H9 (cell line): Measurements from ENCODE around the gene SYK. TPM values are rescaled to one million over a fixed set of nuclear protein-coding genes. Genes with fewer than 3 reads are reported as not detected.

Source experiments
- DNase-seq: peaks from one replicate; pipeline ENCODE4 v3.0.0-alpha.2; 2017
- H2AFZ ChIP-seq: one replicate; pipeline ENCODE4 v1.6.1; 2013; ENCODE audit warnings: mild to moderate bottlenecking, low read length, control low read depth, moderate library complexity
- H2AK5ac ChIP-seq: 2 replicates; pipeline ENCODE4 v1.6.1; 2013; ENCODE audit warnings: low read length, control low read depth, mixed read lengths; ENCODE audit not compliant: insufficient read length
- H2BK120ac ChIP-seq: one replicate; pipeline ENCODE4 v1.6.1; 2013; ENCODE audit warnings: low read depth, mild to moderate bottlenecking, low read length, control low read depth, inconsistent platforms; ENCODE audit not compliant: poor library complexity, severe bottlenecking
- H2BK12ac ChIP-seq: 2 replicates; pipeline ENCODE4 v1.6.1; 2013; ENCODE audit warnings: low read length, control low read depth, mixed read lengths, low read depth; ENCODE audit not compliant: insufficient read length
- H2BK15ac ChIP-seq: 2 replicates; pipeline ENCODE4 v1.6.1; 2013; ENCODE audit warnings: low read depth, low read length, control low read depth
- H2BK20ac ChIP-seq: one replicate; pipeline ENCODE4 v1.6.1; 2013; ENCODE audit warnings: low read depth, mild to moderate bottlenecking, low read length, control low read depth, inconsistent platforms; ENCODE audit not compliant: poor library complexity, severe bottlenecking
- H2BK5ac ChIP-seq: 2 replicates; pipeline ENCODE4 v1.6.1; 2013; ENCODE audit warnings: low read length, control low read depth, mixed read lengths; ENCODE audit not compliant: insufficient read length
- H3K14ac ChIP-seq: 2 replicates; pipeline ENCODE4 v1.6.1; 2013; ENCODE audit warnings: low read length, control low read depth; ENCODE audit not compliant: insufficient read depth
- H3K18ac ChIP-seq: 2 replicates; pipeline ENCODE4 v1.6.1; 2013; ENCODE audit warnings: low read depth, mild to moderate bottlenecking, mixed read lengths, low read length, control low read depth; ENCODE audit not compliant: insufficient read length
- H3K23ac ChIP-seq: 2 replicates; pipeline ENCODE4 v1.6.1; 2013; ENCODE audit warnings: low read length, control low read depth, mixed read lengths, low read depth; ENCODE audit not compliant: insufficient read length
- H3K23me2 ChIP-seq: 2 replicates; pipeline ENCODE4 v1.6.1; 2013; ENCODE audit warnings: low read depth, mild to moderate bottlenecking, mixed read lengths, low read length, control low read depth; ENCODE audit not compliant: insufficient read length, poor library complexity, severe bottlenecking
- H3K27ac ChIP-seq: 2 replicates; pipeline ENCODE4 v1.5.1; 2013; ENCODE audit warnings: low read length, control low read depth, mixed read lengths, low read depth; ENCODE audit not compliant: insufficient read length
- H3K27me3 ChIP-seq: 2 replicates; pipeline ENCODE4 v1.6.1; 2013; ENCODE audit warnings: low read length, control low read depth, inconsistent platforms; ENCODE audit not compliant: insufficient read depth
- H3K4ac ChIP-seq: 2 replicates; pipeline ENCODE4 v1.6.1; 2013; ENCODE audit warnings: low read depth, mild to moderate bottlenecking, control low read depth, inconsistent platforms, low read length, moderate library complexity
- H3K4me1 ChIP-seq: 2 replicates; pipeline ENCODE4 v1.6.1; 2013; ENCODE audit warnings: low read length, control low read depth, inconsistent platforms; ENCODE audit not compliant: insufficient read depth
- H3K4me2 ChIP-seq: 2 replicates; pipeline ENCODE4 v1.6.1; 2013; ENCODE audit warnings: low read length, control low read depth, mixed read lengths; ENCODE audit not compliant: insufficient read length, insufficient read depth
- H3K56ac ChIP-seq: 2 replicates; pipeline ENCODE4 v1.6.1; 2013; ENCODE audit warnings: low read depth, mild to moderate bottlenecking, mixed read lengths, low read length, control low read depth; ENCODE audit not compliant: insufficient read length
- H3K79me1 ChIP-seq: 2 replicates; pipeline ENCODE4 v1.6.1; 2013; ENCODE audit warnings: low read depth, mild to moderate bottlenecking, moderate library complexity, low read length, control low read depth, inconsistent platforms; ENCODE audit not compliant: insufficient read depth, poor library complexity, severe bottlenecking
- H3K79me2 ChIP-seq: 2 replicates; pipeline ENCODE4 v1.6.1; 2013; ENCODE audit warnings: low read length, control low read depth, inconsistent platforms; ENCODE audit not compliant: insufficient read depth
- H3K9ac ChIP-seq: 2 replicates; pipeline ENCODE4 v1.6.1; 2013; ENCODE audit warnings: low read length, control low read depth, mixed read lengths; ENCODE audit not compliant: insufficient read length; ENCODE audit errors: extremely low read depth
- H3K9me3 ChIP-seq: one replicate; pipeline ENCODE4 v1.6.1; 2013; ENCODE audit warnings: low read depth, low read length, inconsistent platforms; ENCODE audit not compliant: control insufficient read depth
- H3T11ph ChIP-seq: one replicate; pipeline ENCODE4 v1.6.1; 2013; ENCODE audit warnings: mild to moderate bottlenecking, low read length, control low read depth, inconsistent platforms
- H4K20me1 ChIP-seq: one replicate; pipeline ENCODE4 v1.6.1; 2013; ENCODE audit not compliant: control insufficient read depth, insufficient read length, insufficient read depth
- H4K5ac ChIP-seq: 2 replicates; pipeline ENCODE4 v1.6.1; 2013; ENCODE audit warnings: low read depth, mild to moderate bottlenecking, mixed read lengths, low read length, control low read depth; ENCODE audit not compliant: insufficient read length
- H4K8ac ChIP-seq: replicated peaks from 2 replicates; pipeline ENCODE4 v1.6.1; 2013; ENCODE audit warnings: low read length, control low read depth, mixed read lengths, low read depth; ENCODE audit not compliant: insufficient read length
- H4K91ac ChIP-seq: 2 replicates; pipeline ENCODE4 v1.6.1; 2013; ENCODE audit warnings: low read depth, mild to moderate bottlenecking, moderate library complexity, mixed read lengths, low read length, control low read depth; ENCODE audit not compliant: insufficient read length
- H3K27ac Mint-ChIP-seq, 3 experiments: 2 replicates in 2 of 3; 3 replicates in 1 of 3; pipeline ENCODE4 v1.8.0; 2020 to 2021; ENCODE audit warnings: mixed read lengths in 3 of 3, mild to moderate bottlenecking in 1 of 3, moderate library complexity in 1 of 3
- H3K27me3 Mint-ChIP-seq: 2 replicates; pipeline ENCODE4 v1.8.0; 2021; ENCODE audit warnings: low read depth, mild to moderate bottlenecking, moderate library complexity, mixed read lengths
- H3K36me3 Mint-ChIP-seq, 3 experiments: 2 replicates in 2 of 3; 3 replicates in 1 of 3; pipeline ENCODE4 v1.8.0; 2020 to 2021; ENCODE audit warnings: low read depth in 3 of 3, mixed read lengths in 3 of 3; ENCODE audit not compliant: insufficient read depth in 1 of 3
- H3K4me1 Mint-ChIP-seq, 2 experiments: 2 replicates each; pipeline ENCODE4 v1.8.0; 2020; ENCODE audit warnings: mixed read lengths in 2 of 2
- H3K4me3 Mint-ChIP-seq, 2 experiments: 2 replicates in 1 of 2; 3 replicates in 1 of 2; pipeline ENCODE4 v1.8.0; 2020 to 2021; ENCODE audit warnings: mild to moderate bottlenecking in 2 of 2, mixed read lengths in 2 of 2, moderate library complexity in 1 of 2
- H3K9me3 Mint-ChIP-seq, 2 experiments: 2 replicates in 1 of 2; 3 replicates in 1 of 2; pipeline ENCODE4 v1.8.0; 2020; ENCODE audit warnings: mild to moderate bottlenecking in 2 of 2, mixed read lengths in 2 of 2, moderate library complexity in 1 of 2
- WGBS: extraction: QIAGEN DNeasy Blood & Tissue Kit; methylation state at CpG from one replicate; pipeline ENCODE4 v1.1.7; 2013; ENCODE audit warnings: missing lambda C conversion rate, low lambda C conversion rate, mixed read lengths; ENCODE audit not compliant: insufficient read length; ENCODE audit errors: extremely low coverage; 5-methylcytosine and 5-hydroxymethylcytosine counted together
- total RNA-seq: library from RNA; stranded (reverse); gene quantifications from 2 replicates; pipeline ENCODE4 v1.2.1, GENCODE V29; 2021
- TF ChIP-seq, protein P1 (sequence below): fragments of 200-600 bp; sonication (generic); conservative IDR thresholded peaks from 3 replicates; pipeline ENCODE4 v1.8.0; 2021; ENCODE audit warnings: antibody characterized with exemption, mild to moderate bottlenecking

The SYK gene
- total RNA-seq, 1 experiment from 2014 or later, result 7.9 TPM

- DNase-seq, result no peak
- Histone ChIP-seq H4K8ac (no peak overlapping the region), H3K14ac (no peak overlapping the region), H2BK5ac (no peak overlapping the region), H3K9ac (no peak overlapping the region), H4K5ac (no peak overlapping the region), H2BK15ac (no peak overlapping the region), H3K4me2 (no peak overlapping the region), H3T11ph (no peak overlapping the region), H3K23me2 (peaks cover 2% of the 10 kb centered on the region), H3K4ac (no peak overlapping the region), H3K9me3 (no peaks in the 10 kb centered on the region), H3K79me1 (no peaks in the 10 kb centered on the region), H3K18ac (no peak overlapping the region), H2AFZ (no peak overlapping the region), H3K23ac (no peak overlapping the region), H4K20me1 (no peaks in the 10 kb centered on the region), H3K56ac (no peak overlapping the region), H3K27me3 (no peaks in the 10 kb centered on the region), H2BK120ac (no peak overlapping the region), H3K4me1 (0 out of 2 replicates have a peak, but pooled peaks cover 3% of the 10 kb centered on the region), H2BK12ac (no peak overlapping the region), H2BK20ac (no peak overlapping the region), H3K27ac (no peak overlapping the region), H2AK5ac (no peak overlapping the region), H3K79me2 (no peaks in the 10 kb centered on the region), H4K91ac (peak overlapping the region; percentile 63)
- WGBS, result no CpG with 5 or more reads among the region's 8 CpGs
- H3K27me3 Mint-ChIP-seq, result peaks cover 17% of the 10 kb centered on the region
- no peak overlapping the region; a peak in 2 of 5 replicates for H3K4me3 Mint-ChIP-seq
- H3K36me3 Mint-ChIP-seq, result peaks cover 0 to 5% (median 0%) of the 10 kb centered on the region in 3 experiments; a peak in 2 of 7 replicates
- H3K9me3 Mint-ChIP-seq, result no peaks in the 10 kb centered on the region
- TF ChIP-seq, protein P1, sequence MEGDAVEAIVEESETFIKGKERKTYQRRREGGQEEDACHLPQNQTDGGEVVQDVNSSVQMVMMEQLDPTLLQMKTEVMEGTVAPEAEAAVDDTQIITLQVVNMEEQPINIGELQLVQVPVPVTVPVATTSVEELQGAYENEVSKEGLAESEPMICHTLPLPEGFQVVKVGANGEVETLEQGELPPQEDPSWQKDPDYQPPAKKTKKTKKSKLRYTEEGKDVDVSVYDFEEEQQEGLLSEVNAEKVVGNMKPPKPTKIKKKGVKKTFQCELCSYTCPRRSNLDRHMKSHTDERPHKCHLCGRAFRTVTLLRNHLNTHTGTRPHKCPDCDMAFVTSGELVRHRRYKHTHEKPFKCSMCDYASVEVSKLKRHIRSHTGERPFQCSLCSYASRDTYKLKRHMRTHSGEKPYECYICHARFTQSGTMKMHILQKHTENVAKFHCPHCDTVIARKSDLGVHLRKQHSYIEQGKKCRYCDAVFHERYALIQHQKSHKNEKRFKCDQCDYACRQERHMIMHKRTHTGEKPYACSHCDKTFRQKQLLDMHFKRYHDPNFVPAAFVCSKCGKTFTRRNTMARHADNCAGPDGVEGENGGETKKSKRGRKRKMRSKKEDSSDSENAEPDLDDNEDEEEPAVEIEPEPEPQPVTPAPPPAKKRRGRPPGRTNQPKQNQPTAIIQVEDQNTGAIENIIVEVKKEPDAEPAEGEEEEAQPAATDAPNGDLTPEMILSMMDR, result no peak
- H3K4me1 Mint-ChIP-seq, result peaks cover 18 to 19% of the 10 kb centered on the region in 2 experiments
- H3K27ac Mint-ChIP-seq, result no peak overlapping the region
Measured at GRCh38 chr9:90808890-90809685, 7.5 kb downstream of the SYK start.
